ENCODE measurements around the gene ODF2. TPM values are rescaled to one million over a fixed set of nuclear protein-coding genes. Genes with fewer than 3 reads are reported as not detected.

Gene ODF2
- total and polyA plus RNA-seq, 2 of the 13 experiments (the other 11 are each of a cell fraction or from before 2014, with no cell fraction given), result 9.8 to 31.3 TPM

- 0 out of 2 replicates have a peak, but pooled peaks have one; percentile 59 for TF ChIP-seq THAP7 (CRISPR knock-in tag; IDR thresholded peaks at IDR 0.05)
- TF ChIP-seq ZNF512 (CRISPR knock-in tag; IDR thresholded peaks at IDR 0.05), result no peak
- no peak for TF ChIP-seq TRIM22 (IDR thresholded peaks at IDR 0.05)
- TF ChIP-seq ZNF276 (CRISPR knock-in tag; IDR thresholded peaks at IDR 0.05; ENCODE audit: low read depth), result 0 out of 2 replicates have a peak, but pooled peaks have one; percentile 45
- no peak for TF ChIP-seq RARA (CRISPR knock-in tag; IDR thresholded peaks at IDR 0.05)
- TF ChIP-seq ZNF17 (CRISPR knock-in tag; IDR thresholded peaks at IDR 0.05), result no peak
- TF ChIP-seq RBM22 (optimal IDR thresholded peaks at IDR 0.05; ENCODE audit: low read length), result no peak
- TF ChIP-seq ZNF543 (CRISPR knock-in tag; IDR thresholded peaks at IDR 0.05), result no peak; the same call in 1 of the 2 replicates
- TF ChIP-seq SOX5 (CRISPR knock-in tag; IDR thresholded peaks at IDR 0.05; ENCODE audit: borderline replicate concordance), result no peak
- TF ChIP-seq CHD4 (IDR thresholded peaks at IDR 0.05; ENCODE audit: borderline replicate concordance, low read length), result no peak
- TF ChIP-seq HINFP (CRISPR knock-in tag; IDR thresholded peaks at IDR 0.05; ENCODE audit: low read depth), result 0 out of 2 replicates have a peak, but pooled peaks have one; percentile 37
- 0 out of 2 replicates have a peak, but pooled peaks have one; percentile 12 for TF ChIP-seq TFAP4 (IDR thresholded peaks at IDR 0.05; ENCODE audit: borderline replicate concordance, low read depth)
- no peak for TF ChIP-seq MAZ (IDR thresholded peaks at IDR 0.05; ENCODE audit: borderline replicate concordance, low read depth, low read length)
- 0 out of 2 replicates have a peak, but pooled peaks have one; percentile 53 for TF ChIP-seq MAZ (CRISPR knock-in tag; IDR thresholded peaks at IDR 0.05; ENCODE audit: low read depth)
- TF ChIP-seq ZBTB25 (CRISPR knock-in tag; IDR thresholded peaks at IDR 0.05), result no peak
- TF ChIP-seq JDP2 (CRISPR knock-in tag; IDR thresholded peaks at IDR 0.05; ENCODE audit: borderline replicate concordance), result no peak
- peak; percentile 30; the same call in 1 of the 2 replicates for TF ChIP-seq ZMAT3 (CRISPR knock-in tag; conservative IDR thresholded peaks at IDR 0.05)
- TF ChIP-seq FLYWCH1 (CRISPR knock-in tag; IDR thresholded peaks at IDR 0.05), result no peak
- TF ChIP-seq SMAD1 (CRISPR knock-in tag; IDR thresholded peaks at IDR 0.05; ENCODE audit: borderline replicate concordance, low read depth), result 0 out of 2 replicates have a peak, but pooled peaks have one; percentile 8
These were observed 34.9 kb upstream of the ODF2 start, which contains the start of gene CERCAM (continued) for GRCh38 chr9:128420651-128421481.

Data from HepG2 (cell line).